Stimulated activated CD8-positive, alpha-beta memory T cell treated with anti-CD3 and anti-CD28 coated beads, Interleukin-7, amount 100 ng/mL, for 24 hours (primary cell): ENCODE data around the gene MYRFL.
"Not testable (repeated sequence)": the region's sequence is repeated elsewhere in the genome, so short reads cannot be mapped to it uniquely, and the experiment has no call there.

Source experiments
- DNase-seq: peaks from one replicate; pipeline ENCODE4 v3.0.0-alpha.2; 2020; ENCODE audit warnings: low read depth

MYRFL gene

GRCh38 chr12:69844416-69844815 is 19.4 kb downstream of the MYRFL start:
- DNase-seq = no peak

GRCh38 chr12:69844836-69845235 is 19.8 kb downstream of the MYRFL start:
- DNase-seq = no peak

DNA sequence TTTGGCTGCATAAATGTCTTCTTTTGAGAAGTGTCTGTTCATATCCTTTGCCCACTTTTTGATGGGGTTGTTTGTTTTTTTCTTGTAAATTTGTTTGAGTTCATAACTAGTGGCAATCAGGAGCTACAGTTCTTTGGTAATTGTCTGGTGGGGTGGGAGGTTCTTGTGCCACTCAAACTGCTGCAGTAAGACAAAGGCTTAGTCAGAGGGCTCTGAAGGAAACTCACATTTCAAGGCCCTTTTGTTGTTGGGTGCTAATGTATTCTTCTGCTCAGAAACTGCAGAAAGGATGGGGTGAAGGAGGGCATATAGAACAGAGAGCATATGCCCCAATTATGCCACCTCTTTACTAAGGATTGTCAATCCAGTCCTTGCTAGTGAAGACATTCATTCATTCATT is 21.9 kb downstream of the MYRFL start:
- no peak for DNase-seq

- no peak for DNase-seq
Observed at GRCh38 chr12:69851976-69852375, 26.9 kb downstream of the MYRFL start.

DNA sequence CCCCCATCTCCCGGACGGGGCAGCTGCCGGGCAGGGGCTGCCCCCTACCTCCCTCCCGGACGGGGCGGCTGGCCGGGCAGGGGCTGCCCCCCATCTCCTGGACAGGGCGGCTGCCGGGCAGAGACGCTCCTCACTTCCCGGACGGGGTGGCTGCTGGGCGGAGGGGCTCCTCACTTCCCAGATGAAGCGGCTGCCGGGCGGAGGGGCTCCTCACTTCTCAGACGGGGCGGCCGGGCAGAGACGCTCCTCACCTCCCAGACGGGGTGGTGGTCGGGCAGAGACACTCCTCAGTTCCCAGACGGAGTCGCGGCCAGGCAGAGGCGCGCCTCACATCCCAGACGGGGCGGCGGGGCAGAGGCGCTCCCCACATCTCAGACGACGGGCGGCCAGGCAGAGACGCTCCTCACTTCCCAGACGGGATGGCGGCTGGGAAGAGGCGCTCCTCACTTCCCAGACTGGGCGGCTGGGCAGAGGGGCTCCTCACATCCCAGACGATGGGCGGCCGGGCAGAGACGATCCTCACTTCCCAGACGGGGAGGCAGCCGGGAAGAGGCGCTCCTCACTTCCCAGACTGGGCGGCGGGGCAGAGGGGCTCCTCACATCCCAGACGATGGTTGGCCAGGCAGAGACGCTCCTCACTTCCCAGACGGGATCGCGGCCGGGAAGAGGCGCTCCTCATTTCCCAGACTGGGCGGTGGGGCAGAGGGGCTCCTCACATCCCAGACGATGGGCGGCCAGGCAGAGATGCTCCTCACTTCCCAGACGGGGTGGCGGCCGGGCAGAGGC is 28.3 kb downstream of the MYRFL start:
- DNase-seq = not testable (repeated sequence)

- no peak for DNase-seq
Observed at GRCh38 chr12:69866698-69867097, 41.7 kb downstream of the MYRFL start.

GRCh38 chr12:69868695-69869094 is 43.7 kb downstream of the MYRFL start:
- no peak for DNase-seq

DNA sequence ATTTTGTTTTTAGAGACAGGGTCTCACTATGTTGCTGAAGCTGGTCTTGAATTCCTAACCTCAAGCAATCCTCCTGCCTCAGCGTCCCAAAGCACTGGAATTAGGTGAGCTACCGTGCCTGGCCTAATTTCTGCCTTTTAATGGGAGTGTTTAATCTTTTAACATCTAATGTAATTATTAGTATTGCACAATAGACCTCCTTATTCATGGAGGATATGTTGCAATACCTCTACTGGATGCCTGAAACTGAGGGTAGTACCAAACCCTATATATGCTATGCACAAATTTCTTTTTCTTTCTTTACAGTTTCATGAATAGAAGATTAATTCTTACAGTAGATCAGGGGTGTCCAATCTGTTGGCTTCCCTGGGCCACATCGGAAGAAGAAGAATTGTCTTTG is 47.8 kb downstream of the MYRFL start:
- DNase-seq = no peak

DNA sequence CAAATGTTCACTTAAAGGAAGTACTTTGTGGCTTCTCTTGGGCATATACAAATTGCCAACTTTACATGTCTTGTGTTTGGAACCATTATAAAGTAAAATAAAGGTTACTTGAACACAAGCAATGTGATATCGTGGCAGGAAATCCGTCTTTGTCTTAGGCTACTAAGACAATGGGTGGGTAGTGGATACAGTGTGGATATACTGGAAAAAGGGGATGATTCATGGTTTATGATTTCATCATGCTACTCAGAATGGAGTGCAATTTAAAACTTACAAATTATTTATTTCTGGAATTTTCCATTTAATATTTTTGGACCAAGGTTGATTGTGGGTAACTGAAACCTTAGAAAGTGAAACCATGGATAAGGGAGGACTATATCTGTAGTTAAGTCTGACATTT is 48.4 kb downstream of the MYRFL start:
- DNase-seq = no peak

- DNase-seq = no peak
Observed at GRCh38 chr12:69874606-69875005, 49.6 kb downstream of the MYRFL start.

- DNase-seq = no peak
Observed at GRCh38 chr12:69875416-69875935, 50.4 kb downstream of the MYRFL start.

DNA sequence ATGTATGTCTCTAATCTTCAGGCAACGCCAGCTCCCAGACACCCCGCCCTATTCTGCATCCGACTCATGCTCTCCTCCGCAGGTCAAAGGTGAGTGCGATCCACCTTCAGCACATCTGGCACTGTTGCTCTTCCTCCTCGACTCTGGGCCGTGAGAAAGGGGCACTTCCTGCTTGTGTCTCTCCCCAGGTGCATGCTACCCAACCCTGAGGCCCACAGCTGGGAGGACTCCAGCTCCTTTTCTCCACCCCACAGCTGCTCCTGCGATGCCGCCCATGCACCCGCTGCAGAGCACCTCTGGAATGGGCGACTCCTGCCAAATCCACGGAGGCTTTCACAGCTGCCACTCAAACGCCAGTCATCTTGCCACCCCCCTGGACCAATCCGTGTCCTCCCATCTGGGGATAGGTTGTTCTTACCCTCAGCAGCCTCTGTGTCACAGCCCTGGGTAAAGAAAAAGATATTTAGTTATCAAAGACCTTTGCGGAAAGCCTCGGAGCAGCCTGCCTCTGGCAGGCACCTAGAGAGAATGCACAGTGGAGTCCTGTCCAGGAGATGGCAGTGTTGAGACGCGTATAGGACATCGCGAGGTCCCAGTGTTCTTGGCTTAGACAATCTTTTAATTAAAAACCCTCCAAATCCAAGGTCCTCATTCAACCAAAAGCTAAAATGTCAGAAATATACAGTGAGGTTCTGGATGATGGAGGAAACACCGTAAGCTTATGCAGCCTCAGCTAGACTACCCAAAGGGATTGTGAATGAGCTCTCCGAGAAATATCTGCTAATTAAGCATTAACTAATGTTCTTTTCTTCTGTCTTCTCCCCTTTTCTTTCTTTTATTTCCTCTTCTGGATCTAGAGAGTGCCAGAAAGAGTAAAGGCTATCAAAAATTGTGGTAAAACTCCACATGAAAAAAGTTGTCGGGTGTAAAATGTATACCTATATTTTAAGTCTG is 54.3 kb downstream of the MYRFL start:
- peak; percentile 33 for DNase-seq

GRCh38 chr12:69880571-69880970 is 55.5 kb downstream of the MYRFL start:
- no peak for DNase-seq

DNA sequence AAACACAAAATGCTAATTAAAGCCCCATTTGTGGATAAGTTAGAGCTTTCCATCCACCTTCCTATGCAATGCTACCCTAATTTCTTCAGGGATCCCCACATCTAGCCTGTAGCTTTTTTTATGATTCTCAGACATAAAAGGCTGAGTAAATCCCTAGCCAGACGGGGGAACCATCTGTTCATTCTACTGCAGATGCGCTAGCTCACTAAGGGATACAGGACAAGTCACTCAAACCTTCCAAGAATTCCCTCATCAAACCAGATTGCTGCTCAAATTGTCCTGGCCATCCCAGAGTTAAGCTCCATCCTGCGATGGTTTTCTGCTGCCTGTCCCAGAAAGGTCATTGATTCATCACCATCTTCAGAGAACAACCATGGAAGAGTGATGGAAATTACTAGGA is 56.7 kb downstream of the MYRFL start:
- no peak for DNase-seq

DNA sequence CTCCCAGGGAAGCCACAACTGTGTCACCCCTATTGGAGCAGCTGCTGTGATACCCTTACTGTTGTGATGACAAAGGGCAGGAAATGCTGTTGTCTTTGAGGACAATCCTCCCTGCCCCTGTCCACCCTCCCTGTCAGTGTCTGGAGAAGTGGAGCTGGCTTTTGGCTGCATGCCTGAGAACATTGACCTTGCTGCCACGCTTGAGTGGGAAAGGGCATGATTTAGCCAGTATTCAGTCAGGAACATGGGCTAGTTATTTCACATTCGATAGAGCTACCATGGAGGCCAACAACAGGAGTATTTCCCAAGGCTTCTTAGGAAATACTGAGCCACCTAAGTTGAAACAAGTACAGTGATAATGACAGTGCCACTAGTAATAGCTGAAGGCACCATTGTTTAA is 59.4 kb downstream of the MYRFL start:
- no peak for DNase-seq

GRCh38 chr12:69885658-69886057 is 60.6 kb downstream of the MYRFL start:
- DNase-seq = no peak

- no peak for DNase-seq
Observed at GRCh38 chr12:69886109-69886508, 61.1 kb downstream of the MYRFL start.

GRCh38 chr12:69886715-69887114 is 61.7 kb downstream of the MYRFL start:
- no peak for DNase-seq

- no peak for DNase-seq
Observed at GRCh38 chr12:69888901-69889300, 63.9 kb downstream of the MYRFL start.

DNA sequence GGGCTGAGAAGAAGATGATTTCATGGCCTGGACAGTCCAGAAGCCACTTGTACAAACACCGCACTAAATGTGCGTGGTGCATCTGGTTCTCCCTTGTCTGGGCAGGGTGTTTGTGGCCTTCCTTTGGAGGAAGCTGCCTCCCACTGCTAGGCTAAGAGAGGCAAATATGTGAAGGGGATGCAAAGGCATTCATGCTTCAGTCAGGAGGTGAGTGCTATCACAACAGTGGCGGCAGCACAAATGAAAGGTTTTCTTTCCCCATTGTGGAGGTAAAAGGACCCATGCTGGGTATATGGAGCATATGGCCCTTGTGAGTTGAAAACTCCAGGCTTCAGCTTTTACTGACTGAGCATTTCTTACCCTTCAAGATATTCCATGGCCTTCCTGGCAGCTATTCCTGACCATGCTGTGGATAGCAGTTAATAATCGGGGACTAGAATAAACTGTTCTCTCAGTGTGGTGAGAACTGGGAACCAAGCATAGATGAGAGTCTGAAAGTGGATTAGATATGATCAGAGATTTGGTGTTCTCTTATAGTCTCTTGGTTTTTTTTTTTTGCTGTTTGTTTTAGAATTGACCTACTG is 69.9 kb downstream of the MYRFL start:
- no peak for DNase-seq

- no peak for DNase-seq
Observed at GRCh38 chr12:69896653-69897381, 71.8 kb downstream of the MYRFL start.

- no peak for DNase-seq
Observed at GRCh38 chr12:69897744-69898143, 72.7 kb downstream of the MYRFL start.
